OCI-LY3 (cell line): ENCODE data around the gene CSTPP1.

Source experiments
- H2AFZ ChIP-seq: fragments of 200-600, 300-600 bp; shearing (Covaris generic); 2 replicates; pipeline ENCODE4 v1.6.0; 2014; ENCODE audit warnings: antibody characterized with exemption, low read depth, low read length
- H3K27ac ChIP-seq: fragments of 200-600, 300-600 bp; sonication (generic); 2 replicates; pipeline ENCODE4 v1.5.1; 2014; ENCODE audit warnings: mild to moderate bottlenecking, low read length, moderate library complexity, mixed read lengths
- H3K27me3 ChIP-seq: fragments of 200-600, 300-600 bp; sonication (generic); 2 replicates; pipeline ENCODE4 v1.6.1; 2014; ENCODE audit warnings: low read depth, low read length, mixed read lengths
- H3K36me3 ChIP-seq: fragments of 200-600, 300-600 bp; sonication (generic); replicated peaks from 2 replicates; pipeline ENCODE3; 2014; ENCODE audit warnings: low read depth, low read length, mixed read lengths
- H3K4me1 ChIP-seq: fragments of 300-600, 200-600 bp; sonication (generic); 2 replicates; pipeline ENCODE4 v1.6.1; 2014; ENCODE audit warnings: low read length, mixed read lengths
- H3K4me2 ChIP-seq: fragments of 200-600, 300-600 bp; sonication (generic); 2 replicates; pipeline ENCODE4 v1.6.1; 2014; ENCODE audit warnings: low read length, mixed read lengths
- H3K4me3 ChIP-seq: fragments of 300-600, 200-600 bp; sonication (generic); 2 replicates; pipeline ENCODE4 v1.5.1; 2014; ENCODE audit warnings: antibody characterized with exemption, mild to moderate bottlenecking, low read length, moderate library complexity
- H3K79me2 ChIP-seq: fragments of 300-600, 200-600 bp; shearing (Covaris generic); 2 replicates; pipeline ENCODE4 v1.6.1; 2014; ENCODE audit warnings: mild to moderate bottlenecking, low read length, mixed read lengths
- H3K9ac ChIP-seq: fragments of 300-600, 200-600 bp; shearing (Covaris generic); 2 replicates; pipeline ENCODE4 v1.6.0; 2014; ENCODE audit warnings: mild to moderate bottlenecking, low read length, moderate library complexity
- H3K9me3 ChIP-seq: fragments of 200-600, 300-600 bp; shearing (Covaris generic); 2 replicates; pipeline ENCODE4 v1.6.1; 2014; ENCODE audit warnings: low read length, mixed read lengths; ENCODE audit not compliant: insufficient read depth
- H4K20me1 ChIP-seq: fragments of 200-600, 300-600 bp; sonication (generic); 2 replicates; pipeline ENCODE4 v1.6.1; 2016; ENCODE audit warnings: low read length, mixed read lengths; ENCODE audit not compliant: insufficient read depth
- EZH2phosphoT487 ChIP-seq: fragments of 200-600 bp; shearing (Covaris generic); IDR thresholded peaks from 2 replicates; pipeline ENCODE4 v1.6.1; 2018; ENCODE audit warnings: antibody characterized with exemption, mixed run types, low read depth
- TF ChIP-seq, protein P1 (sequence below): fragments of 200-600, 300-600 bp; sonication (generic); IDR thresholded peaks from 2 replicates; pipeline ENCODE4 v1.5.1; 2014; ENCODE audit warnings: antibody characterized with exemption, low read length, low read depth

The CSTPP1 gene

GRCh38 chr11:47158242-47158641 lies 221.7 kb downstream of the CSTPP1 start:
- H3K9me3 ChIP-seq, result no peaks in the 10 kb centered on the region
- no peaks in the 10 kb centered on the region for H3K27me3 ChIP-seq
- H3K9ac ChIP-seq, result no peak overlapping the region
- H3K79me2 ChIP-seq, result no peaks in the 10 kb centered on the region
- H3K36me3 ChIP-seq, result no peaks in the 10 kb centered on the region
- H3K4me3 ChIP-seq, result no peak overlapping the region
- H3K4me2 ChIP-seq, result no peak overlapping the region
- H2AFZ ChIP-seq, result no peak overlapping the region
- TF ChIP-seq, protein P1, sequence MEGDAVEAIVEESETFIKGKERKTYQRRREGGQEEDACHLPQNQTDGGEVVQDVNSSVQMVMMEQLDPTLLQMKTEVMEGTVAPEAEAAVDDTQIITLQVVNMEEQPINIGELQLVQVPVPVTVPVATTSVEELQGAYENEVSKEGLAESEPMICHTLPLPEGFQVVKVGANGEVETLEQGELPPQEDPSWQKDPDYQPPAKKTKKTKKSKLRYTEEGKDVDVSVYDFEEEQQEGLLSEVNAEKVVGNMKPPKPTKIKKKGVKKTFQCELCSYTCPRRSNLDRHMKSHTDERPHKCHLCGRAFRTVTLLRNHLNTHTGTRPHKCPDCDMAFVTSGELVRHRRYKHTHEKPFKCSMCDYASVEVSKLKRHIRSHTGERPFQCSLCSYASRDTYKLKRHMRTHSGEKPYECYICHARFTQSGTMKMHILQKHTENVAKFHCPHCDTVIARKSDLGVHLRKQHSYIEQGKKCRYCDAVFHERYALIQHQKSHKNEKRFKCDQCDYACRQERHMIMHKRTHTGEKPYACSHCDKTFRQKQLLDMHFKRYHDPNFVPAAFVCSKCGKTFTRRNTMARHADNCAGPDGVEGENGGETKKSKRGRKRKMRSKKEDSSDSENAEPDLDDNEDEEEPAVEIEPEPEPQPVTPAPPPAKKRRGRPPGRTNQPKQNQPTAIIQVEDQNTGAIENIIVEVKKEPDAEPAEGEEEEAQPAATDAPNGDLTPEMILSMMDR, result no peak
- no peak for TF ChIP-seq EZH2phosphoT487
- no peak overlapping the region for H3K27ac ChIP-seq
- H4K20me1 ChIP-seq, result peaks cover 10% of the 10 kb centered on the region
- no peaks in the 10 kb centered on the region for H3K4me1 ChIP-seq

GRCh38 chr11:47160753-47161133 lies 224.2 kb downstream of the CSTPP1 start:
- Histone ChIP-seq H3K27ac (no peak overlapping the region), H3K4me3 (no peak overlapping the region), H3K4me2 (no peak overlapping the region), H3K27me3 (no peaks in the 10 kb centered on the region), H3K79me2 (no peaks in the 10 kb centered on the region), H2AFZ (no peak overlapping the region), H3K9ac (no peak overlapping the region), H4K20me1 (peaks cover 10% of the 10 kb centered on the region), H3K36me3 (peaks cover 10% of the 10 kb centered on the region), H3K9me3 (no peaks in the 10 kb centered on the region), H3K4me1 (no peaks in the 10 kb centered on the region)
- TF ChIP-seq, protein P1, result no peak
- TF ChIP-seq EZH2phosphoT487, result no peak

GRCh38 chr11:47161134-47161854 lies 224.7 kb downstream of the CSTPP1 start:
- no peaks in the 10 kb centered on the region for H3K9me3 ChIP-seq
- no peak overlapping the region for H2AFZ ChIP-seq
- no peak overlapping the region for H3K4me3 ChIP-seq
- H3K27ac ChIP-seq, result no peak overlapping the region
- H3K36me3 ChIP-seq, result peaks cover 10% of the 10 kb centered on the region
- H4K20me1 ChIP-seq, result peaks cover 10% of the 10 kb centered on the region
- no peaks in the 10 kb centered on the region for H3K4me1 ChIP-seq
- no peak overlapping the region for H3K9ac ChIP-seq
- H3K27me3 ChIP-seq, result no peaks in the 10 kb centered on the region
- H3K4me2 ChIP-seq, result no peak overlapping the region
- no peaks in the 10 kb centered on the region for H3K79me2 ChIP-seq
- TF ChIP-seq, protein P1, result peak; percentile 76
- TF ChIP-seq EZH2phosphoT487, result no peak

- Histone ChIP-seq H4K20me1 (peaks cover 10% of the 10 kb centered on the region), H3K4me3 (no peak overlapping the region), H3K4me1 (no peaks in the 10 kb centered on the region), H3K79me2 (no peaks in the 10 kb centered on the region), H3K4me2 (no peak overlapping the region), H3K9ac (no peak overlapping the region), H3K9me3 (no peaks in the 10 kb centered on the region), H3K27ac (no peak overlapping the region), H2AFZ (no peak overlapping the region), H3K27me3 (no peaks in the 10 kb centered on the region), H3K36me3 (peaks cover 16% of the 10 kb centered on the region)
- TF ChIP-seq, protein P1, result no peak
Observed at GRCh38 chr11:47161890-47162289, 225.3 kb downstream of the CSTPP1 start.
